Midbrain (tissue), 1 donor: ENCODE measurements around the gene COX17.
"Not testable (repeated sequence)": the region's sequence is repeated elsewhere in the genome, so short reads cannot be mapped to it uniquely, and the experiment has no call there.

ENCODE experiments used
- DNase-seq: peaks from one replicate; lab custom pipeline; 2025; lab: John Stamatoyannopoulos, UW

COX17 gene

GRCh38 chr3:119676771-119677640 is at the start of gene COX17:
COX17 (minus strand) TSS chr3:119677406; CDS start chr3:119677310, 96 bp downstream.
- DNase-seq, result peak; percentile 92

GRCh38 chr3:119726909-119727308 is 49.7 kb upstream of the COX17 start:
- DNase-seq, result no peak

GRCh38 chr3:119723022-119723421 is 45.8 kb upstream of the COX17 start:
- DNase-seq, result no peak

GRCh38 chr3:119717520-119717919 is 40.3 kb upstream of the COX17 start:
- no peak for DNase-seq

GRCh38 chr3:119716998-119717397 is 39.8 kb upstream of the COX17 start:
- DNase-seq, result no peak

- no peak for DNase-seq
Measured at GRCh38 chr3:119715105-119715504, 37.9 kb upstream of the COX17 start.

GRCh38 chr3:119703820-119704531 is 26.8 kb upstream of the COX17 start:
- no peak for DNase-seq

- peak; percentile 93 for DNase-seq
Measured at GRCh38 chr3:119702530-119703527, 25.6 kb upstream of the COX17 start, which contains the start of gene CFAP91. CFAP91 (plus strand) TSS chr3:119703022; CDS start chr3:119703099, 77 bp downstream.

- no peak for DNase-seq
Measured at GRCh38 chr3:119700920-119701734, 23.9 kb upstream of the COX17 start.

- DNase-seq, result no peak
Measured at GRCh38 chr3:119700269-119700919, 23.2 kb upstream of the COX17 start.

- DNase-seq, result no peak
Measured at GRCh38 chr3:119697394-119697793, 20.2 kb upstream of the COX17 start.

GRCh38 chr3:119695480-119695879 is 18.3 kb upstream of the COX17 start:
- DNase-seq, result no peak

GRCh38 chr3:119690043-119690656 is 12.9 kb upstream of the COX17 start:
- DNase-seq, result no peak

GRCh38 chr3:119683421-119683820 is 6.2 kb upstream of the COX17 start:
- no peak for DNase-seq

GRCh38 chr3:119681279-119681678 is 4.1 kb upstream of the COX17 start:
- no peak for DNase-seq

GRCh38 chr3:119679874-119680273 is 2.7 kb upstream of the COX17 start:
- no peak for DNase-seq

- not testable (repeated sequence) for DNase-seq
Measured at GRCh38 chr3:119678209-119678608, 1.0 kb upstream of the COX17 start.

GRCh38 chr3:119677641-119677934 is 382 bp upstream of the COX17 start:
- DNase-seq, result no peak

- no peak for DNase-seq
Measured at GRCh38 chr3:119676020-119676419, 1.2 kb downstream of the COX17 start.
